CD14-positive monocyte (primary cell): ENCODE measurements around the gene BRPF1. TPM values are rescaled to one million over a fixed set of nuclear protein-coding genes. Genes with fewer than 3 reads are reported as not detected.

Experiments
- DNase-seq, 3 donors: peaks; one replicate each; pipeline ENCODE4 v3.0.0-alpha.2; 2011 to 2022
- H2AFZ ChIP-seq: 2 replicates; pipeline ENCODE4 v1.6.0; 2012; ENCODE audit warnings: mild to moderate bottlenecking, low read depth, low read length, inconsistent platforms; ENCODE audit not compliant: insufficient read depth, poor library complexity, severe bottlenecking
- H3K27ac ChIP-seq, 2 donors: 1 replicate in 1 of 2; 2 replicates in 1 of 2; pipeline ENCODE4 v1.5.1; 2012 to 2013; ENCODE audit warnings: low read length in 2 of 2, control low read depth in 1 of 2, inconsistent platforms in 1 of 2, low read depth in 1 of 2, mild to moderate bottlenecking in 1 of 2
- H3K27me3 ChIP-seq, 2 donors: one replicate each; pipeline versions ENCODE4 v1.6.0 to v1.6.1; 2011 to 2013; ENCODE audit warnings: low read length in 2 of 2; ENCODE audit not compliant: control insufficient read depth in 2 of 2, insufficient read depth in 2 of 2
- H3K36me3 ChIP-seq, 2 donors: replicated peaks in 1 of 2; 1 replicate in 1 of 2; 2 replicates in 1 of 2; pipeline versions ENCODE4 v1.5.1 to v1.6.1; 2012 to 2013; ENCODE audit warnings: low read length in 2 of 2, control low read depth in 1 of 2, inconsistent platforms in 1 of 2, mild to moderate bottlenecking in 1 of 2; ENCODE audit not compliant: insufficient read depth in 2 of 2, control insufficient read depth in 1 of 2
- H3K4me1 ChIP-seq, 2 donors: 1 replicate in 1 of 2; 2 replicates in 1 of 2; pipeline versions ENCODE4 v1.5.1 to v1.6.1; 2012 to 2013; ENCODE audit warnings: low read length in 2 of 2, control low read depth in 1 of 2, inconsistent platforms in 1 of 2, mild to moderate bottlenecking in 1 of 2, moderate library complexity in 1 of 2; ENCODE audit not compliant: insufficient read depth in 2 of 2, control insufficient read depth in 1 of 2
- H3K4me2 ChIP-seq: replicated peaks from 2 replicates; pipeline ENCODE3; 2012; ENCODE audit warnings: low read length, moderate library complexity, mild to moderate bottlenecking; ENCODE audit not compliant: poor library complexity, severe bottlenecking; ENCODE audit errors: extremely low read depth
- H3K4me3 ChIP-seq, 3 experiments: fragments of 200-600 bp in 1 of 3; sonication (generic) in 1 of 3; replicated peaks in 1 of 3; 1 replicate in 2 of 3; 2 replicates in 1 of 3; pipeline ENCODE4 v1.5.1; 2011 to 2013; ENCODE audit warnings: low read length in 3 of 3, mild to moderate bottlenecking in 3 of 3, control low read depth in 2 of 3, low read depth in 2 of 3, inconsistent platforms in 1 of 3, moderate library complexity in 1 of 3
- H3K79me2 ChIP-seq: 2 replicates; pipeline ENCODE4 v1.6.0; 2012; ENCODE audit warnings: mild to moderate bottlenecking, control low read depth, inconsistent platforms, low read length, moderate library complexity; ENCODE audit not compliant: insufficient read depth
- H3K9ac ChIP-seq: 2 replicates; pipeline ENCODE4 v1.6.0; 2017; ENCODE audit warnings: low read length, mild to moderate bottlenecking; ENCODE audit not compliant: insufficient read depth, poor library complexity, severe bottlenecking
- H3K9me3 ChIP-seq, 2 donors: replicated peaks in 1 of 2; 1 replicate in 1 of 2; 2 replicates in 1 of 2; pipeline versions ENCODE4 v1.5.1 to v1.6.1; 2012 to 2013; ENCODE audit warnings: low read length in 2 of 2, control low read depth in 1 of 2; ENCODE audit not compliant: control insufficient read depth in 1 of 2, insufficient read depth in 1 of 2
- H4K20me1 ChIP-seq: 2 replicates; pipeline ENCODE4 v1.6.0; 2012; ENCODE audit warnings: mild to moderate bottlenecking, low read length, control low read depth, moderate library complexity; ENCODE audit not compliant: insufficient read depth
- H3K27ac Mint-ChIP-seq, 7 donors: one replicate each; pipeline ENCODE4 v1.8.0; 2020; ENCODE audit warnings: mild to moderate bottlenecking in 7 of 7, mixed read lengths in 7 of 7, moderate library complexity in 6 of 7, inconsistent platforms in 2 of 7
- H3K27me3 Mint-ChIP-seq, 3 donors: one replicate each; pipeline ENCODE4 v1.8.0; 2021 to 2022; ENCODE audit warnings: low read depth in 3 of 3, mild to moderate bottlenecking in 3 of 3, mixed read lengths in 3 of 3, moderate library complexity in 3 of 3, inconsistent platforms in 1 of 3
- H3K36me3 Mint-ChIP-seq, 2 donors: one replicate each; pipeline ENCODE4 v1.8.0; 2020; ENCODE audit warnings: mixed read lengths in 2 of 2, inconsistent platforms in 1 of 2, mild to moderate bottlenecking in 1 of 2
- H3K4me1 Mint-ChIP-seq: one replicate; pipeline ENCODE4 v1.8.0; 2020; ENCODE audit warnings: mild to moderate bottlenecking, mixed read lengths
- H3K4me3 Mint-ChIP-seq, 2 donors: one replicate each; pipeline ENCODE4 v1.8.0; 2020; ENCODE audit warnings: mild to moderate bottlenecking in 2 of 2, mixed read lengths in 2 of 2, moderate library complexity in 1 of 2
- H3K9me3 Mint-ChIP-seq, 7 donors: one replicate each; pipeline ENCODE4 v1.8.0; 2020 to 2022; ENCODE audit warnings: mixed read lengths in 7 of 7, mild to moderate bottlenecking in 6 of 7, moderate library complexity in 6 of 7, inconsistent platforms in 2 of 7
- WGBS: methylation state at CpG from one replicate; pipeline ENCODE4 v1.1.5; 2013; ENCODE audit warnings: missing lambda C conversion rate; ENCODE audit not compliant: insufficient coverage; 5-methylcytosine and 5-hydroxymethylcytosine counted together
- intact Hi-C, 2 donors: fragments of 100-400 bp; cut with micrococcal nuclease; formaldehyde crosslinking; loops; one replicate each; pipeline versions ENCODE4 v1.15.0 to v1.15.1; 2023
- polyA plus RNA-seq, 3 donors: library from polyadenylated mRNA; depleted of rRNA in 1 of 3; unstranded in 2 of 3; stranded (reverse) in 1 of 3; fragments of 300-500 nt in 2 of 3; fragments of >200 nt in 1 of 3; fragmentation: Illumina TruSeq in 2 of 3; gene quantifications; 1 replicate in 2 of 3; 2 replicates in 1 of 3; pipeline ENCODE4 v1.2.3, GENCODE V29; 2012 to 2021
- TF ChIP-seq, protein P1 (sequence below): fragments of 200-600 bp; IDR thresholded peaks from one replicate; pipeline ENCODE4 v1.8.0; 2022; ENCODE audit warnings: antibody characterized with exemption, mild to moderate bottlenecking

The BRPF1 gene
- polyA plus RNA-seq, 3 donors: 5.1 to 22.5 (median 10.4) TPM

DNA sequence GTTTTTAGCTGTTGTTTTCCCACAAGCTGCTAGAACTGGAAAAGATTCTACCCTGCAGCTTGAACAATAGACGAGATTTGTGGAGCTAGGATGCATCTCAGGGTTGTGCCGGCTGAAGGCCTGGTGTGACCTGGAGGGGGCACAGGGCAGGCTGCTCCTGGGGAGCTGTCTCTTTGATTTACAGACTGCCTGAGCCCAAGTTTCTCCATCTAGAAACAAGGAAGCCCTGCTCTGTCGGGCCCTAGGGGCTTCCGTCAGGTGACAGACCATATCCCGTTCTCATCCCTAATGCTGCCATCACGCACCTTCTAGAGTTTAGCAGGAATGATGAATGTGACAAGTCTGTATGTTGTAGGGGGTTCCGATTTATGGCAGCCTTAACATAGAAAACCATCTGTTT lies 35.8 kb upstream of the BRPF1 start:
- H3K9me3 Mint-ChIP-seq: no peaks in the 10 kb centered on the region
- H4K20me1 ChIP-seq: peaks cover 97% of the 10 kb centered on the region
- peaks cover 94 to 99% of the 10 kb centered on the region in 2 donors for H3K36me3 Mint-ChIP-seq
- peaks cover 100% of the 10 kb centered on the region in 2 donors for H3K36me3 ChIP-seq
- H3K4me1 Mint-ChIP-seq: no peaks in the 10 kb centered on the region
- no peak overlapping the region for H3K9ac ChIP-seq
- H3K27ac Mint-ChIP-seq: no peak overlapping the region
- H3K27me3 ChIP-seq: no peaks in the 10 kb centered on the region
- H3K9me3 ChIP-seq: no peaks in the 10 kb centered on the region
- no peak overlapping the region for H3K27ac ChIP-seq
- H3K4me3 Mint-ChIP-seq: no peak overlapping the region
- no peaks in the 10 kb centered on the region for H3K4me1 ChIP-seq
- no peak overlapping the region for H2AFZ ChIP-seq
- TF ChIP-seq, protein P1, sequence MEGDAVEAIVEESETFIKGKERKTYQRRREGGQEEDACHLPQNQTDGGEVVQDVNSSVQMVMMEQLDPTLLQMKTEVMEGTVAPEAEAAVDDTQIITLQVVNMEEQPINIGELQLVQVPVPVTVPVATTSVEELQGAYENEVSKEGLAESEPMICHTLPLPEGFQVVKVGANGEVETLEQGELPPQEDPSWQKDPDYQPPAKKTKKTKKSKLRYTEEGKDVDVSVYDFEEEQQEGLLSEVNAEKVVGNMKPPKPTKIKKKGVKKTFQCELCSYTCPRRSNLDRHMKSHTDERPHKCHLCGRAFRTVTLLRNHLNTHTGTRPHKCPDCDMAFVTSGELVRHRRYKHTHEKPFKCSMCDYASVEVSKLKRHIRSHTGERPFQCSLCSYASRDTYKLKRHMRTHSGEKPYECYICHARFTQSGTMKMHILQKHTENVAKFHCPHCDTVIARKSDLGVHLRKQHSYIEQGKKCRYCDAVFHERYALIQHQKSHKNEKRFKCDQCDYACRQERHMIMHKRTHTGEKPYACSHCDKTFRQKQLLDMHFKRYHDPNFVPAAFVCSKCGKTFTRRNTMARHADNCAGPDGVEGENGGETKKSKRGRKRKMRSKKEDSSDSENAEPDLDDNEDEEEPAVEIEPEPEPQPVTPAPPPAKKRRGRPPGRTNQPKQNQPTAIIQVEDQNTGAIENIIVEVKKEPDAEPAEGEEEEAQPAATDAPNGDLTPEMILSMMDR: no peak
- no peaks in the 10 kb centered on the region for H3K79me2 ChIP-seq
- whole genome bisulfite sequencing: 100% methylated on average over 3 of the region's 7 CpGs
- H3K4me2 ChIP-seq: no peak overlapping the region
- no peak for DNase-seq
- no peak overlapping the region for H3K4me3 ChIP-seq
- peaks cover 0 to 2% (median 0%) of the 10 kb centered on the region in 3 donors for H3K27me3 Mint-ChIP-seq
- intact Hi-C loops: no loop called here

GRCh38 chr3:9696480-9697220 lies 34.9 kb upstream of the BRPF1 start:
- Histone ChIP-seq H3K27me3 (no peaks in the 10 kb centered on the region), H4K20me1 (peaks cover 97% of the 10 kb centered on the region), H2AFZ (no peak overlapping the region), H3K36me3 (peaks cover 100% of the 10 kb centered on the region in 2 donors), H3K9ac (no peak overlapping the region), H3K79me2 (no peaks in the 10 kb centered on the region), H3K9me3 (no peaks in the 10 kb centered on the region), H3K4me3 (no peak overlapping the region), H3K27ac (no peak overlapping the region), H3K4me1 (no peaks in the 10 kb centered on the region), H3K4me2 (no peak overlapping the region)
- Mint-ChIP-seq H3K27ac (peak overlapping the region in 1 of 7 donors; percentile 79), H3K27me3 (peaks cover 0 to 2% (median 2%) of the 10 kb centered on the region in 3 donors), H3K9me3 (peaks cover 0 to under 1% (median 0%) of the 10 kb centered on the region in 7 donors), H3K4me1 (no peaks in the 10 kb centered on the region), H3K4me3 (no peak overlapping the region), H3K36me3 (peaks cover 94 to 99% of the 10 kb centered on the region in 2 donors)
- intact Hi-C loops: no loop called here
- no peak for DNase-seq
- WGBS: no CpG with 5 or more reads among the region's 5 CpGs
- TF ChIP-seq, protein P1: no peak
